Measurements from ENCODE around the gene SMU1.

SMU1 gene

DNA sequence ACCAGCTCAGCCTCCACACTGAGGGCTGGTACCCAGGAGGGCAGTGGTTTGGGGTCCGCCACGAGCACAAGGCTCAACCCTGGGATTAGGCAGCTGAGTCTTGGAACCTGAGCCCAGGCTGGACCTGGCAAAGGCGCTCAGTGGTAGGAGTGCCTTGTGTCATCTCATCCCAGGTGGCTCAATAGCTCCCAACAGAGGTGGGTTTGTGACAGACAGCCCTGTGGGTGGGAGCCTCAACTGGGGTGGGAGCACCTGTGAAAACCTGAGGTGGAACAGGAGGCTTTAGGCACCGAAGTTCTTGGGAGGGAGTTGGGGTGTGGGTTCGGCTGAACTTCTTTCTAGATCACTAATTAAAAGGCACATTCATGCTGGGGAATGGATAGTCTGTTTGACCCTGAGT lies 35.2 kb upstream of the SMU1 start:
- Histone ChIP-seq H3K9ac (ENCODE audit: low read length) (no peak overlapping the region), H3K27ac (ENCODE audit: low read depth, low read length) (no peak overlapping the region), H3K36me3 (ENCODE audit: control insufficient read depth, insufficient read depth, low read length) (peaks cover 9% of the 10 kb centered on the region), H3K27me3 (ENCODE audit: control insufficient read depth, insufficient read depth, low read length) (no peaks in the 10 kb centered on the region), H3K4me3 (ENCODE audit: low read length) (no peak overlapping the region), H3K4me1 (ENCODE audit: control insufficient read depth, insufficient read depth, low read length) (peaks cover 5% of the 10 kb centered on the region)

DNA sequence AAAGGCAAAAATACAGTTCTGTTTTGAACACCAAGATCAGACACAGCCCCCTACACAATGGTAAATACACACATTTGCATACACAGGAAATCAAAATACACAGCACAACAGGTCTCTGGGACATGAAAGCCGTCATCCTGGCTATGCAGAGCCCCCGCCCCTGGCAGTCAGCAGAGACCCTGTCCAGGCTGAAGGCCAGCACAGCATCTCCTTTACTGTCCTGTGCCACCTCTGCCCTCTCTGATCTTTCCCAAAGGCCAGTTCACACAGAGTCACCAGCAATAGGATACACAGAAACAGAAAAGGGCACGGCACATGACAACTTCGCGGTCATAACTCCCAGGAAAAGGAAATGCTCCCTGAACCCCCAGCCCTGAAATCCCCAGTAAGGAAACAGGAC lies 34.2 kb upstream of the SMU1 start:
- peaks cover 9% of the 10 kb centered on the region for H3K36me3 ChIP-seq (ENCODE audit: control insufficient read depth, insufficient read depth, low read length)

DNA sequence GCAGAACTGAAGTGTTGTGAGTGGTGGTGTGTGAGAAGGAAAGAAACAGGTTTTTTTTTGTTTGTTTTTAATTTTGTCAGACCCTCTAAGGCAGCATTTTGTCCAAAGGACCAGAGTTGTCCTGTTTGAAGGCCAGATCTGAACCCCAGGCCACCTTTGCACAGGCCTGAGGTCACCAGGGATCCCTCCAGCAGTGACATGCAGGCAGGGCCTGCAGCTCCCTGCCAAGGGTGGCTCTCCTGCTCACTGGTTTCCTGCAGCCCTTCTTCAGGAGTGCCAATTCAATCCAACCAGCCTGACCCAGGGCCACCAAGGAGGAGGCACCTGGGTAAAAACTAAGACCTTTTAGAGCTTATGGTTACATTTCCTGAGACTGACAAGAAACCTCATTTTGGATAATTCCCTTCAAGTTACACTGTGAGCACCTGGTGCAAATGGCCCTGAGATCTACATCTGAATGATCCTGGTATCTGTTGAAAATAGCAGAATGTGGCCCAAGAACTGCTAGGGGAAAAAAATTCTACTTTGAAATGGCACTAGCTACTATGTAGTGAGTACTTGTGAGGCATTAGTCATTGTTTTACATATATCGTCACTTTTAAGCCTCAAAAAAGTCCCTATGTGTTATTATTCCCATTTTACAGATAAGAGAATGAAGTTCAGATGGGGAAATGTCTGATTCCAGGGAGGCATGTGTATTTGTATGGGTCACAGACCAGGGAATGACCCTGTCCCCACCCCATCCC lies 33.5 kb upstream of the SMU1 start:
- H3K27ac ChIP-seq (ENCODE audit: low read depth, low read length), result no peak overlapping the region
- H3K36me3 ChIP-seq (ENCODE audit: control insufficient read depth, insufficient read depth, low read length), result peaks cover 9% of the 10 kb centered on the region
- no peak overlapping the region for H3K4me3 ChIP-seq (ENCODE audit: low read length)
- no peaks in the 10 kb centered on the region for H3K27me3 ChIP-seq (ENCODE audit: control insufficient read depth, insufficient read depth, low read length)
- H3K9ac ChIP-seq (ENCODE audit: low read length), result no peak overlapping the region
- H3K4me1 ChIP-seq (ENCODE audit: control insufficient read depth, insufficient read depth, low read length), result peaks cover 5% of the 10 kb centered on the region

More for the DNA sequence above, 34.2 kb upstream of the SMU1 start:
- no peak overlapping the region for H3K9ac ChIP-seq (ENCODE audit: low read length)
- no peak overlapping the region for H3K4me3 ChIP-seq (ENCODE audit: low read length)
- H3K27ac ChIP-seq (ENCODE audit: low read depth, low read length), result no peak overlapping the region
- H3K27me3 ChIP-seq (ENCODE audit: control insufficient read depth, insufficient read depth, low read length), result no peaks in the 10 kb centered on the region
- peaks cover 5% of the 10 kb centered on the region for H3K4me1 ChIP-seq (ENCODE audit: control insufficient read depth, insufficient read depth, low read length)

DNA sequence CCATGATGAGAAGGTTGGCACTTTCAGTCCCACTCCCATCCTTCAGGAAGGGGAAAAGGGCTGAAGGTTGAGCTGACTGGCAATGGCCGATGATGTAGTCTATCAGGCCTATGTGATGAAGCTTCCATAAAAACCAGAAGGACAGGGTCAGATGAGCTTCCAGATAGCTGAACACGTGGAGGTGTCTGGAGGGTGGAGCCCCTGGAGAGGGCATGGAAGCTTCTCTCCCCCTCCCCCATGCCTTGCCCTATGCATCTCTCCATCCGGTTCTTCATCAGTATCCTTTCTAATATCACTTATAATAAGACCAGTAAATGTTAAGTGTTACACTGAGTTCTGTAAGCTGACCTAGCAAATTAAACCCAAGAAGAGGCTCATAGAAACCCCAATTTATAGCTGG lies 32.6 kb upstream of the SMU1 start:
- Histone ChIP-seq H3K9ac (ENCODE audit: low read length) (no peak overlapping the region), H3K4me1 (ENCODE audit: control insufficient read depth, insufficient read depth, low read length) (peaks cover 5% of the 10 kb centered on the region), H3K36me3 (ENCODE audit: control insufficient read depth, insufficient read depth, low read length) (peaks cover 5% of the 10 kb centered on the region), H3K27ac (ENCODE audit: low read depth, low read length) (no peak overlapping the region), H3K4me3 (ENCODE audit: low read length) (no peak overlapping the region), H3K27me3 (ENCODE audit: control insufficient read depth, insufficient read depth, low read length) (no peaks in the 10 kb centered on the region)

DNA sequence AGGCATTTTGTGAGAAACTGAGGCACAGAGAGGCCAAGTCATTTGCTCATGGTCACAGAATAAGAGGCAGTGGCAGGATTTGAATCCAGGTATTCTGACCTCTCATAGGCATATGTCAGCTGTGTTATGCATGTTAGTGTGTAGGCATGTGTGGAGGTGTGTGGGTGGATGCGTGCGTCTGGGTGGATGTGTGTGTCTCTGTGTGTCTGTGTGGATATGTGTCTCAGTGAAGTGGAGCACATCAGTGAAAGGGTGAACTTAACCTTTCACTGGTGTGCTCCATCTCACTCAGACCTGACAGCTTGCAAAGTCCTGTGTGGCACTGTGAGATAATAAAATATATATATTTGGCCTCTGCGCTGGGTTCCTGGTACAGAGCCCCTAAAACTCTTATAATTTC lies 32.0 kb upstream of the SMU1 start:
- H3K27ac ChIP-seq (ENCODE audit: low read depth, low read length), result no peak overlapping the region
- H3K36me3 ChIP-seq (ENCODE audit: control insufficient read depth, insufficient read depth, low read length), result no peaks in the 10 kb centered on the region
- no peaks in the 10 kb centered on the region for H3K27me3 ChIP-seq (ENCODE audit: control insufficient read depth, insufficient read depth, low read length)
- peaks cover 5% of the 10 kb centered on the region for H3K4me1 ChIP-seq (ENCODE audit: control insufficient read depth, insufficient read depth, low read length)
- H3K4me3 ChIP-seq (ENCODE audit: low read length), result no peak overlapping the region
- no peak overlapping the region for H3K9ac ChIP-seq (ENCODE audit: low read length)

DNA sequence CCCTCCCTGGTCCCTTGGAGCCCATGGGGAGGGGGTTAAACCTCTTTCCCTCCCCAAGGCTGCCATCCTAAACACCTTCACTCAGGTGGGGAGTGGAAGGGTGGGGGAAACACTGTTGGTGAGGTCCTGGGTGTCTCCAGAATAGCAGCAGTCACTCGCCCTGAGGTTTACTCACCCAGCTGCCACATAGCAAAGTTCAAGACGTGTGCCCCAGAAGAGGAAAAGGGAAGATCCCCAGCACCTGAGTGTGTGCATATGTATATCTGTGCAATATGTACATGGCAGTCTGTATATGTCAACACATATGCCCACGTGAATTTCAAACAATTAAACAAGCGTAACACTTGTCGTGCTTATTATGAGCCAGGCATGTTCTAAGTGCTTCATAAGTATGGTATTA lies 31.3 kb upstream of the SMU1 start:
- Histone ChIP-seq H3K4me1 (ENCODE audit: control insufficient read depth, insufficient read depth, low read length) (peaks cover 5% of the 10 kb centered on the region), H3K9ac (ENCODE audit: low read length) (no peak overlapping the region), H3K27me3 (ENCODE audit: control insufficient read depth, insufficient read depth, low read length) (no peaks in the 10 kb centered on the region), H3K27ac (ENCODE audit: low read depth, low read length) (no peak overlapping the region), H3K4me3 (ENCODE audit: low read length) (no peak overlapping the region), H3K36me3 (ENCODE audit: control insufficient read depth, insufficient read depth, low read length) (no peaks in the 10 kb centered on the region)

DNA sequence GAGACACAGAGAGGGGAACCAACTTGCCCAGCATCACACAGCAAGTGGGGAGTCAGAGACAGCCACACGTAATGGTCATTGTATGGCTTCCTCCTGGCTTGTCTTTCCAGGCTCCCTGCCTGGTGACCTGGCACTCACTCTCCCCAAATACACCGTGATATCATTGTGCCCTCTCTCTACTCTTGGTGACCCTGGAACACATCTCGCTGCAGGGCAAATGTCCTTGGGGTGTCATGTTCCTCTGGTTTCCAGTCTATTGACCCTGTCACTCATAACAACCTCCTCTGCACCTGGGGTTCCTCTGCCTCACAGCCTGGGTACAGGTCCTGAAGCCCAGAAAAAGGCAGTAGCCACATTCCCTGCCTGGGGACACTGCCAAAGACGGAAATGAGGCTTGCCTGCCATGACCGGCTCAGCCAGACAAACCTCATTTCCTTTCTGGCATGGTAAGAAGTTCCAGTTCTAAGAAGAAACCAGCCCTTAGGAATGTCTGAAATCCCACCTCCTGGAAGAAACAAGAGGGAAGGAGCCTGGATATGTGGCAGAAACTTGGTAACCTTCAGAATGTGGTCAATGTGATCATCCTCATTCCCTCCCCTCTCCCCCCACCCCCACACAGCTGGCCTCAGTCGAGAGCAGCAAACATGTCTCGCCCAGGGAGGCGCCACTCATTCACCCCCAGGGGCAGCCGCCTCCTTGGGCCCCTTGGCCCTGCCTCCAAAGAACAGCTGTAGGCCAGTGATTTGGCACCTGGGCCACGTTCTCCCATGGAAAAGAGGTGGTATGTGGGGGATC lies 30.6 kb upstream of the SMU1 start:
- Histone ChIP-seq H3K27me3 (ENCODE audit: control insufficient read depth, insufficient read depth, low read length) (no peaks in the 10 kb centered on the region), H3K27ac (ENCODE audit: low read depth, low read length) (no peak overlapping the region), H3K4me1 (ENCODE audit: control insufficient read depth, insufficient read depth, low read length) (peaks cover 5% of the 10 kb centered on the region), H3K9ac (ENCODE audit: low read length) (no peak overlapping the region), H3K4me3 (ENCODE audit: low read length) (no peak overlapping the region), H3K36me3 (ENCODE audit: control insufficient read depth, insufficient read depth, low read length) (no peaks in the 10 kb centered on the region)

DNA sequence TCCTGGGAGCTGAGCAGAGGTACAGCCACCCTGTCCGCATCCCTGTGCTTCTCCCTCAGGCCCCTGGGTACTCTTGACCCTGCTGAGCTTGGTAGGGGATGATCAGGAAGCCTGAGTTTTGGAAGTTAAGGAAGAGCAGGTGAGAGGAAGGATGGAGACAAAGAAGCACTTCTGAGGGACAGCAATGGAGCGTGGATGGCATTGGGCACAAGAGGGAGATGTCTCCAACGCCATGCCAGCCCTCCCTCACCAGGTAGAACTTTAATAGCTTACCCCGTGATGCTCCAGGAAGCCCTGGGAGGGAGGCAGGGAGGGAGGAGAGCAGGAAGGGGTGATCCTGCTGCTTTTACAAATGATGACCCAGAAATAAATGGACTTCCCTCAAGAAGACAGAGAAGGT lies 29.9 kb upstream of the SMU1 start:
- Histone ChIP-seq H3K36me3 (ENCODE audit: control insufficient read depth, insufficient read depth, low read length) (no peaks in the 10 kb centered on the region), H3K4me3 (ENCODE audit: low read length) (no peak overlapping the region), H3K4me1 (ENCODE audit: control insufficient read depth, insufficient read depth, low read length) (peaks cover 5% of the 10 kb centered on the region), H3K27me3 (ENCODE audit: control insufficient read depth, insufficient read depth, low read length) (no peaks in the 10 kb centered on the region), H3K27ac (ENCODE audit: low read depth, low read length) (no peak overlapping the region), H3K9ac (ENCODE audit: low read length) (no peak overlapping the region)

DNA sequence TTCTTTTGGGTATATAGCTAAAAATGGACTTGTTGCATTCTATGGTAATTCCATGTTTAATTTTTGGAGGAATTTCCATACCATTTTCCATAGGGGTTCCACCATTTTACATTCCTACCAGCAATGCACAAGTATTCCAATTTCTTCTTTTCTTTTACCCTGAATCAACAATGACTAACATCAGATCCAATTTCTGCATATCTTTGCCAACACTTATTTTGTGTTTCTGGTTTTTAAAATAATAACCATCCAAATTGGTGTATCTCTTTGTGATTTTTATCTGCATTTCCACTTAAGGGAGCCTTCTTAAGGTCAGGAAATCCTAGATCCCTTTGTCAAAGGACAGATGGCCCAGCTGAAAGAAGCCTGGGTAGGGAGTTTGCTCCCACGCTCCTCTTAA lies 29.5 kb upstream of the SMU1 start:
- no peak overlapping the region for H3K9ac ChIP-seq (ENCODE audit: low read length)
- peaks cover 5% of the 10 kb centered on the region for H3K4me1 ChIP-seq (ENCODE audit: control insufficient read depth, insufficient read depth, low read length)
- no peak overlapping the region for H3K27ac ChIP-seq (ENCODE audit: low read depth, low read length)
- H3K27me3 ChIP-seq (ENCODE audit: control insufficient read depth, insufficient read depth, low read length), result no peaks in the 10 kb centered on the region
- H3K4me3 ChIP-seq (ENCODE audit: low read length), result no peak overlapping the region
- no peaks in the 10 kb centered on the region for H3K36me3 ChIP-seq (ENCODE audit: control insufficient read depth, insufficient read depth, low read length)

DNA sequence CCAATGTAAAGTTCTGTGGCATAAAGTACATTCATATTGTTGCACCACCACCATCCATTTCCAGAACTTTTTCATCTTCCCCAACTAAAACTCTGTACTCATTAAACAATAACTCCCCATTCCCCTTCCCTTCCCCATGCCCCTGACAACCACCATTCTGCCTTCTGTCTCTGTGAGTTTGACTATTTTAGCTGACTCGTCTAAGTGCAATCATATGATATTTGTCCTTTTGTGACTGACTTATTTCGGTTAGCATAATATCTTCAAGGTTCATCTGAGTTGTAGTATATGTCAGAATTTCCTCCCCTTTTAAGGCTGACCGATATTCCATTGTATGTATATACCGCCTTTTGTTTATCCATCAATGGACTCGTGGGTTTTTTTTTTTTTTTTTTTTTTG lies 29.0 kb upstream of the SMU1 start:
- Histone ChIP-seq H3K36me3 (ENCODE audit: control insufficient read depth, insufficient read depth, low read length) (no peaks in the 10 kb centered on the region), H3K4me1 (ENCODE audit: control insufficient read depth, insufficient read depth, low read length) (peaks cover 5% of the 10 kb centered on the region), H3K4me3 (ENCODE audit: low read length) (no peak overlapping the region), H3K9ac (ENCODE audit: low read length) (no peak overlapping the region), H3K27me3 (ENCODE audit: control insufficient read depth, insufficient read depth, low read length) (no peaks in the 10 kb centered on the region), H3K27ac (ENCODE audit: low read depth, low read length) (no peak overlapping the region)

DNA sequence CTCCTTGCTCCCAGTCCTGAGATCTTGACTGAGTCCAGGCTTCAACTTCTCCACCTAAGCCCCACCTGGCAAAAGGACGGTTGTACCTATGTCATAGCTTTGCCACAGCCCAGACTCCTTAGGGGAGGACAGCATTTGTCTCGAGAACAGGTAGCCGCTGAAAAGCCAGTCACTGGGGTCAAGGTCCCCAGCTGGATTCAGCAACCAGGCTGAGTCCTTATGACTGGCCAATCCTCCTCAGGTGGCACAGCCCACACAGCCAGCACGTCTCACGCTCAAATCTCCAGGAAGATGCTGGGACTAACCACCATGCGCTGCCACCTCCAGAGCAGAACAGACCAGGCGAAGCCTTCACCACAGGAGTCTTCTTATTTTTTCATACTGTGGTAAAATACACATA lies 27.9 kb upstream of the SMU1 start:
- no peaks in the 10 kb centered on the region for H3K36me3 ChIP-seq (ENCODE audit: control insufficient read depth, insufficient read depth, low read length)
- no peak overlapping the region for H3K27ac ChIP-seq (ENCODE audit: low read depth, low read length)
- H3K4me1 ChIP-seq (ENCODE audit: control insufficient read depth, insufficient read depth, low read length), result peaks cover 5% of the 10 kb centered on the region
- no peak overlapping the region for H3K4me3 ChIP-seq (ENCODE audit: low read length)
- H3K27me3 ChIP-seq (ENCODE audit: control insufficient read depth, insufficient read depth, low read length), result no peaks in the 10 kb centered on the region
- H3K9ac ChIP-seq (ENCODE audit: low read length), result no peak overlapping the region

DNA sequence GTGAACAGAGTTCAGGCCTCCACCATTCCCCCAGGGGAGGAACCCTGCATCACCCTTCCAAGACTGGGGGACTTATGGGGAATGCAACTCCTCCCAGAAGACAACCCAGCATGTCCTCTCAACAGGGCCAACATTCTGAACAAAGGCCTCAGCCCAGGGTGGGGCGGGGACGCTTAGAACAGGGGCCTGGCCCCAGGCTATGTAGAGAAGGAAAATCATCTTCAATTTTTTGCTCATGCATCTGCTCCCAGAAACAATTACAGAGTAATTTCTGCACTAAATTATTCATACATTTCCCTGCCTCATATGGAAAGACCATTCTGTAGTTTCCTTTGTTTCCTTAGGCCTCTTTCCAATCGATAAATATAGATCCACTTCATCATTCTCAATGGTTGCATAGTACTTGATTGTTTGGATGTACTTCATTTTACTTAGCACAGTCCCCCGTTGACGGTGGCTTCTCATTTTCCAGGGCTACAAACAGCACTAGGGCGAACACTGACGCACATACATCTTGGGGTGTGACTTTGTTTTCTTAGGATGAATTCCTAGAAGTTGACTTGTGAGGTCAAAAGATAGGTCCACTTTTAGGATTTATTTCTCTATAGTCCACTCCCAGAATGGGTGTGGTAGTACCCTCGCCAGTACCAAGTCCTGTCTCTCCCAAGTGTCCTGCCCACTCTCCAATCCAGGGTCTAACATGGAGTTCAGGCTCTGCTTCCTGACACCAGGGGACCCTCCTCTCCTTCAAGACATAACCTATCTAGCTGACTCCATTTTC lies 27.2 kb upstream of the SMU1 start:
- Histone ChIP-seq H3K4me1 (ENCODE audit: control insufficient read depth, insufficient read depth, low read length) (peaks cover 5% of the 10 kb centered on the region), H3K27ac (ENCODE audit: low read depth, low read length) (no peak overlapping the region)

More for the DNA sequence above, 27.2 kb upstream of the SMU1 start:
- Histone ChIP-seq H3K9ac (ENCODE audit: low read length) (no peak overlapping the region), H3K4me3 (ENCODE audit: low read length) (no peak overlapping the region), H3K36me3 (ENCODE audit: control insufficient read depth, insufficient read depth, low read length) (no peaks in the 10 kb centered on the region), H3K27me3 (ENCODE audit: control insufficient read depth, insufficient read depth, low read length) (no peaks in the 10 kb centered on the region)
